GM18508 (cell line): ENCODE data around the gene POU4F2.

Source experiments
- ATAC-seq: cut with Tn5 transposase; IDR thresholded peaks from one replicate; pipeline ENCODE4 v1.9.1; 2021; ENCODE audit warnings: moderate number of reproducible peaks; ENCODE audit not compliant: insufficient read depth, unreplicated experiment

Gene POU4F2

GRCh38 chr4:146638786-146639505, at the start of gene POU4F2:
TSS of gene POU4F2 (plus strand) at chr4:146638893. CDS start at chr4:146639141, 248 bp downstream.
- no peak for ATAC-seq

- no peak for ATAC-seq
These were observed 47.9 kb upstream of the POU4F2 start for GRCh38 chr4:146590801-146591200.

- ATAC-seq, result no peak
These were observed 46.7 kb upstream of the POU4F2 start for GRCh38 chr4:146592019-146592418.

DNA sequence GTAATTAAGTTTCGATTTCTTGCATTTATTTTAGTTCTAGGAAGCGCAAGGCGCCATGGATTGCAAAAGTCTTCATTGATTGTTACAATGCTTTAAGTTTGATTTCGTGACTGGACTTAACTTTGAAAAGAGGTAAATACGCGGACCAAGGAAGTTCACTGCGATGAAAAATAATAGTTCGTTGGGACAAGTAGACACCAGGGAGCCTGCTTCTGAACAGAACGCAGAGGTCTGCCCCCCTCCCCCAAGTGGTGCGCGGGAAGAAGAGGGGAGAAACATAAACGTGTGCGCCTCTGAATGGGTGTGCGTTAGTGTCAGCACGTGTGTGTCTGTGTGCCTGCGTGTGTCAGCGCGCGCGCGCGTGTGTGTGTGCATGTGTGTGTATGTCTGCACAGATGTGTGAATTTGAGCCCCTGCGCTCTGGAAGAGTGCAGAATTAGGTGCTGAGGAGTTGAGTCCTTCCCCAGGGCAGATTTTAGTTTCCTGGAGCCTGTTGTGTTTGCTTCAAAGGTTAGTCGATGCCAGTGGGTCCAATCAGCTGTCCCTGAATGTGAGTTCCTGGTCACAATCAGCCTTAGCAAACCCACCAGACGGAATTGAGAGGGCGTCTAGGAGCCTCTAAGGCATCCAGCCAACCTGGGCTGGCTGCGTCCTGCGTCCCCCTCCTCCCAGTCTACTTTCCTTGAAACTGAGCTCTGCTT, 5.8 kb upstream of the POU4F2 start:
- no peak for ATAC-seq

GRCh38 chr4:146633471-146633800, 5.3 kb upstream of the POU4F2 start:
- ATAC-seq, result no peak

GRCh38 chr4:146634825-146635224, 3.9 kb upstream of the POU4F2 start:
- ATAC-seq, result no peak

DNA sequence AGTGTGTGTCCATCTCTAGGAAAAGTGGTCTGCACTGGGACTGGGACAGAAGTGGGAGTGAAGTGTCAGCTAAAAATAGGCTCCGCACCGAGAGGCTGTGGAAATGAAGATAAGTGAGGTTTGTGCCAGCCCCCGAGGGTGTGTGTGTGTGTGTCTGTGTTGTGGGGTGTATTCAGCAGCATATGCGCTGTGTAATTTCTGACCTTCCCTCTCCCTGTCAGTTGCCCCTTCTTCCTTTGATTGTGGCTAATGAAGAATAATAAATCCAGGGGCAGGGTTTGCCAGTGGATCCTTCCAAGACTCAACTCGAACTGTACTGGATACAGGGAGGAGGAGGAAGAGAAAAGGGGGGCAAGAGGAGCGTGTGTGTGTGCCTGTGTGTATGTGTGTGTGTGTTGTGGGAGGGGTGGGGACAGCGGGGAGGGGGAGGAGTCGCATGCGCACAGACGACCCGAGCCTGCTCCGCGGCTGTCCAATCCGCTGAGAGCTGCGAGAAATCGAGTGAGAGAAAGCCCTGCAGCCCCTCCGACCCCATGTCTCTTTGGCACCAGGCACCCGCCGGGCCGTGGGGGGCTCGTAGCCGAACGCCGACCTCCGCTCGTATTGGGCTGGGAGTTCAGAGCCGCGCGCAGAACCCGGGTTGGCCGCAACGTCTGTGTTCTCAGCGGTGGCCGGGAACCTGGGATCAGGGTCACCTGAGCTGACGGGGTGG, 916 bp upstream of the POU4F2 start:
- no peak for ATAC-seq

- ATAC-seq, result no peak
These were observed 334 bp upstream of the POU4F2 start for GRCh38 chr4:146638333-146638785.

DNA sequence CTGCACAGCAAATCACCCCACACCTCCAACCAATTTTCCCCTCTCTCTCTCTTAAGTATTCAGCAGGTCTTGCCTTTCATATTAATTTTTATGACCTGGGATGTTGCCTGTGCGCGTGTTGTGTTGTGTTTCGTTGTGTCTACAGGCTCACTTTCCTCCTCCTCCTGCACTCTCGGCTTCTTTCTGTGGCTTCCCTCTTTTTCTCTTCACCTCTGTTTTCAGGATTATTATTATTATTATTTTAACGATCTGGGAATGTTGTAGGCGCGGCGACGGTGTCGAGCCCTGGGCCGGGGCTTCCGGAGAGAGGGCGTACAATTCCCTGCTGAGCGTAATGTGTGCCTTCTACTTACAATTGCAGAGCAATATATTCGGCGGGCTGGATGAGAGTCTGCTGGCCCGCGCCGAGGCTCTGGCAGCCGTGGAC, 826 bp downstream of the POU4F2 start:
- ATAC-seq, result no peak

DNA sequence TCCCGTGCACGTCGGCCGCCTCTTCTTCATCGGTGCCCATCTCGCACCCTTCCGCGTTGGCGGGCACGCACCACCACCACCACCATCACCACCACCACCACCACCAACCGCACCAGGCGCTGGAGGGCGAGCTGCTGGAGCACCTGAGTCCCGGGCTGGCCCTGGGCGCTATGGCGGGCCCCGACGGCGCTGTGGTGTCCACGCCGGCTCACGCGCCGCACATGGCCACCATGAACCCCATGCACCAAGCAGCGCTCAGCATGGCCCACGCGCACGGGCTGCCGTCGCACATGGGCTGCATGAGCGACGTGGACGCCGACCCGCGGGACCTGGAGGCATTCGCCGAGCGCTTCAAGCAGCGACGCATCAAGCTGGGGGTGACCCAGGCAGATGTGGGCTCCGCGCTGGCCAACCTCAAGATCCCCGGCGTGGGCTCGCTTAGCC, 1.4 kb downstream of the POU4F2 start:
- ATAC-seq, result no peak

- ATAC-seq, result no peak
These were observed 1.9 kb downstream of the POU4F2 start for GRCh38 chr4:146640465-146641061.

DNA sequence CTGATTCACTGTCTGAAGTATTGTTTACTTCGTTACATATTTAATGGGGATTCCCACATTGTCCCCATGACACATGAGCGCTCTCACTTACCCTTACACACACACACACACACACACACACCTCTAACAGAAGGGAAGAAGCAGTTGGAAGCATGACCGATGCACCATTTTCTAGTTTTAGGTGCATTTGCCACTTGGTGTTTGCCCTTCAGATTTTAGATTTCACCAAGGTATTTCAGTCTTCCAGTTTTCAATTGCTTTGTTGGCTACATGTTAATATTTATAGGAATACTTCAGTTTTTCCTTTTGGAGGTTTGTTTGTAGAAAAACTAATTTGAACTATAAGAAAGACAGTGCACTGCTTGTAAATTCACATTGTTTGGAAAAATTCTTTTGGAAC, 3.1 kb downstream of the POU4F2 start:
- no peak for ATAC-seq

DNA sequence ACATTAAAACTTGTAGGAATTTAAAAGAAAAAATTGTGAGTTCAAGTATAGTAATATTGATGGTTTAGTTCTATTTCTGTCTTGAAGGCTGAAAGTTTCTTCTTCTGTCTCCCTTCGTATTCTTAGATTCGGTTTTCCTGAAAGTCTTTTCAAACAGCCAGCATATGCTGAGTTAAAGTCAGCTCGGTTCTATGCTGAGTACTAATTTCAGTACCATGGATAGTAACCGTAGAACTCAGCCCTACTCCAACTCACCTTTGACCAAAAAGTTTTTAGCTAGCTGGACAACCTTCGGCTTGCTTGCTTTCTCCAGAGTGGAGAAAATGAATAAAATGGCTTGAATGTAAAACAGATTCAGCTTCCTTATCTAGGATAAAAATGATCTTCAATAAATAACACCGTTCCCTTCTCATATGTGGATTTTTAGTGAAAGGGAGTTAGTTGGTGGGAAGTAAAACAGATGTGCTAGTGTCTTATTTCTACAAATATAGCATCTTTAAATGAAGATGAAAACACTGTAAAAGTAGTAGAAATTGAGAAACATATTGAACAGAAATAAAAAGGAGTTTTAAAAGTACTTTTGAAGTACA, 5.2 kb downstream of the POU4F2 start:
- no peak for ATAC-seq

- no peak for ATAC-seq
These were observed 7.2 kb downstream of the POU4F2 start for GRCh38 chr4:146645921-146646320.

DNA sequence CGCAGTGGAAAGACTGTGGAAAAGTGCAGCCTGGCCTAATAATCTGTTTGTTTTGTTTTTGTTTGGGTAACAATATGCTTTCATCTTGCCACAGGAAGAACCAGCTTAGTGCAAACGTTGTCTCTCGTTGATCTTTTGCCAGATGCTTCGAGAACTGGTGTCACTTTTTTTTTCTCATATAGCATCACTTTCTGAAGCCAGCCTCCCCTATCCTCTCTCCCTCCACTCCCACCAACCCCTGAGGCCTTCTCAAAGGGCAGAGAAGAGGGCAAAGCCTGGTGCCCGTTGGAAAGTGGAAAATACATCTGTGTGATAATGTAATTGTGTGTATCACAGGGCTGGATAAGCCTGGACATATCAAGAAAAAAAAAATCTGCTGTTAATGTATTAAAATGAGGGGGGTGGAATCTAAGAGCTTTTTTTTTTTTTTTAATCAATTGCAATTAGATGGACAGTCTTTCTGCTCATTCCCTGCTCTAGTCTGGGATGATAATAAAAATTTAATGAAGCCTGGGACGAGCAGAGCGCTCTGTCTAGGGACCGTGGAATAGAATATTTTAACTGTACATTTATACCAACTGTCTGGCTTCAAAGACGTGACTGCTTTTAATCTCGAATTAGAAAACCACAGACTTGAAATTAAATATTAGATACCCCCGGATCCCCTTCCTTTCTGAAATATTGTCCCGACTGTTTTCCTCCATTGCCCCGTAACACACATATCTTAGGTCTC, 8.1 kb downstream of the POU4F2 start:
- no peak for ATAC-seq

- no peak for ATAC-seq
These were observed 9.1 kb downstream of the POU4F2 start for GRCh38 chr4:146647615-146648460.

GRCh38 chr4:146648461-146648783, 9.7 kb downstream of the POU4F2 start:
- ATAC-seq, result no peak

GRCh38 chr4:146649232-146649631, 10.5 kb downstream of the POU4F2 start:
- no peak for ATAC-seq

- no peak for ATAC-seq
These were observed 11.3 kb downstream of the POU4F2 start for GRCh38 chr4:146650034-146650433.
